ENCODE data around the gene NMUR1.

NMUR1 gene

GRCh38 chr2:231542136-231542535 lies 11.9 kb upstream of the NMUR1 start:
- no peak overlapping the region for H3K9ac ChIP-seq (ENCODE audit: low read length)
- H3K4me3 ChIP-seq (ENCODE audit: low read length) = no peak overlapping the region
- no peaks in the 10 kb centered on the region for H3K79me1 ChIP-seq (ENCODE audit: low read length)
- H2AK5ac ChIP-seq (ENCODE audit: low read length) = no peak overlapping the region
- H3K79me2 ChIP-seq (ENCODE audit: control insufficient read depth, insufficient read depth, low read length) = no peaks in the 10 kb centered on the region
- H3K4me2 ChIP-seq (ENCODE audit: low read length) = no peak overlapping the region
- H3K18ac ChIP-seq (ENCODE audit: low read length) = no peak overlapping the region
- H3K27ac ChIP-seq (ENCODE audit: low read depth, low read length) = no peak overlapping the region
- no peak overlapping the region for H2BK5ac ChIP-seq (ENCODE audit: low read length)
- H3K23ac ChIP-seq (ENCODE audit: low read length) = no peak overlapping the region
- H3K4ac ChIP-seq (ENCODE audit: low read depth, low read length) = no peak overlapping the region
- H4K8ac ChIP-seq (ENCODE audit: low read depth, low read length) = no peak overlapping the region
- H3K4me1 ChIP-seq (ENCODE audit: control insufficient read depth, low read depth, low read length) = no peaks in the 10 kb centered on the region
- no peaks in the 10 kb centered on the region for H3K36me3 ChIP-seq (ENCODE audit: control insufficient read depth, insufficient read depth, low read length)
- no peak overlapping the region for H4K5ac ChIP-seq (ENCODE audit: low read length)
- WGBS (ENCODE audit: extremely low coverage, insufficient coverage, low lambda C conversion rate) = no CpG with 5 or more reads among the region's 3 CpGs
- no peak overlapping the region for H2BK120ac ChIP-seq (ENCODE audit: low read depth, low read length)
- H3K27me3 ChIP-seq (ENCODE audit: insufficient read depth, low read length, poor library complexity) = no peaks in the 10 kb centered on the region
- no peak overlapping the region for H2BK15ac ChIP-seq (replicated peaks; ENCODE audit: low read depth)
- no peak overlapping the region for H3K56ac ChIP-seq (ENCODE audit: low read length)
- no peak for DNase-seq

- peak; percentile 81 for DNase-seq
- H3K4me1 ChIP-seq (ENCODE audit: control insufficient read depth, low read depth, low read length) = no peaks in the 10 kb centered on the region
- WGBS (ENCODE audit: extremely low coverage, insufficient coverage, low lambda C conversion rate) = no CpG with 5 or more reads among the region's 11 CpGs
Measured at GRCh38 chr2:231541645-231542044, 11.4 kb upstream of the NMUR1 start.

GRCh38 chr2:231539991-231540390 lies 9.7 kb upstream of the NMUR1 start:
- H3K27me3 ChIP-seq (ENCODE audit: insufficient read depth, low read length, poor library complexity) = no peaks in the 10 kb centered on the region
- no peak overlapping the region for H3K4me2 ChIP-seq (ENCODE audit: low read length)
- no peak overlapping the region for H3K18ac ChIP-seq (ENCODE audit: low read length)
- no peaks in the 10 kb centered on the region for H3K79me2 ChIP-seq (ENCODE audit: control insufficient read depth, insufficient read depth, low read length)
- no peak overlapping the region for H3K9ac ChIP-seq (ENCODE audit: low read length)
- H2BK15ac ChIP-seq (replicated peaks; ENCODE audit: low read depth) = no peak overlapping the region
- no peak overlapping the region for H3K56ac ChIP-seq (ENCODE audit: low read length)
- H3K27ac ChIP-seq (ENCODE audit: low read depth, low read length) = no peak overlapping the region
- no peak overlapping the region for H2BK120ac ChIP-seq (ENCODE audit: low read depth, low read length)
- DNase-seq = no peak
- no peak overlapping the region for H2AK5ac ChIP-seq (ENCODE audit: low read length)
- WGBS (ENCODE audit: extremely low coverage, insufficient coverage, low lambda C conversion rate) = no CpG with 5 or more reads among the region's 4 CpGs
- no peak overlapping the region for H3K23ac ChIP-seq (ENCODE audit: low read length)
- no peak overlapping the region for H4K8ac ChIP-seq (ENCODE audit: low read depth, low read length)
- H3K4me1 ChIP-seq (ENCODE audit: control insufficient read depth, low read depth, low read length) = no peaks in the 10 kb centered on the region
- no peak overlapping the region for H4K5ac ChIP-seq (ENCODE audit: low read length)
- no peak overlapping the region for H3K4me3 ChIP-seq (ENCODE audit: low read length)
- no peak overlapping the region for H2BK5ac ChIP-seq (ENCODE audit: low read length)
- no peak overlapping the region for H3K4ac ChIP-seq (ENCODE audit: low read depth, low read length)
- H3K79me1 ChIP-seq (ENCODE audit: low read length) = no peaks in the 10 kb centered on the region
- H3K36me3 ChIP-seq (ENCODE audit: control insufficient read depth, insufficient read depth, low read length) = no peaks in the 10 kb centered on the region

More at GRCh38 chr2:231541645-231542044, 11.4 kb upstream of the NMUR1 start:
- no peak overlapping the region for H3K27ac ChIP-seq (ENCODE audit: low read depth, low read length)
- H3K36me3 ChIP-seq (ENCODE audit: control insufficient read depth, insufficient read depth, low read length) = no peaks in the 10 kb centered on the region
- no peaks in the 10 kb centered on the region for H3K27me3 ChIP-seq (ENCODE audit: insufficient read depth, low read length, poor library complexity)
- H4K8ac ChIP-seq (ENCODE audit: low read depth, low read length) = no peak overlapping the region
- H3K56ac ChIP-seq (ENCODE audit: low read length) = no peak overlapping the region
- H3K79me2 ChIP-seq (ENCODE audit: control insufficient read depth, insufficient read depth, low read length) = no peaks in the 10 kb centered on the region
- no peaks in the 10 kb centered on the region for H3K79me1 ChIP-seq (ENCODE audit: low read length)
- H3K9ac ChIP-seq (ENCODE audit: low read length) = no peak overlapping the region
- H3K4ac ChIP-seq (ENCODE audit: low read depth, low read length) = no peak overlapping the region
- H2BK5ac ChIP-seq (ENCODE audit: low read length) = no peak overlapping the region
- no peak overlapping the region for H3K4me2 ChIP-seq (ENCODE audit: low read length)
- H2BK15ac ChIP-seq (replicated peaks; ENCODE audit: low read depth) = no peak overlapping the region
- no peak overlapping the region for H2BK120ac ChIP-seq (ENCODE audit: low read depth, low read length)
- no peak overlapping the region for H4K5ac ChIP-seq (ENCODE audit: low read length)
- no peak overlapping the region for H3K18ac ChIP-seq (ENCODE audit: low read length)
- no peak overlapping the region for H3K23ac ChIP-seq (ENCODE audit: low read length)
- no peak overlapping the region for H3K4me3 ChIP-seq (ENCODE audit: low read length)
- no peak overlapping the region for H2AK5ac ChIP-seq (ENCODE audit: low read length)

GRCh38 chr2:231535961-231536360 lies 5.7 kb upstream of the NMUR1 start:
- no peak overlapping the region for H3K4me2 ChIP-seq (ENCODE audit: low read length)
- no peak overlapping the region for H2BK15ac ChIP-seq (replicated peaks; ENCODE audit: low read depth)
- no peak overlapping the region for H2BK5ac ChIP-seq (ENCODE audit: low read length)
- H3K36me3 ChIP-seq (ENCODE audit: control insufficient read depth, insufficient read depth, low read length) = no peaks in the 10 kb centered on the region
- no peaks in the 10 kb centered on the region for H3K27me3 ChIP-seq (ENCODE audit: insufficient read depth, low read length, poor library complexity)
- H3K9ac ChIP-seq (ENCODE audit: low read length) = no peak overlapping the region
- no peak overlapping the region for H3K27ac ChIP-seq (ENCODE audit: low read depth, low read length)
- WGBS (ENCODE audit: extremely low coverage, insufficient coverage, low lambda C conversion rate) = no CpG with 5 or more reads among the region's 6 CpGs
- no peak overlapping the region for H3K18ac ChIP-seq (ENCODE audit: low read length)
- DNase-seq = no peak
- no peak overlapping the region for H2AK5ac ChIP-seq (ENCODE audit: low read length)
- peaks cover 3% of the 10 kb centered on the region for H3K4me1 ChIP-seq (ENCODE audit: control insufficient read depth, low read depth, low read length)
- peak overlapping the region; percentile 56 for H3K56ac ChIP-seq (ENCODE audit: low read length)
- H3K79me1 ChIP-seq (ENCODE audit: low read length) = no peaks in the 10 kb centered on the region
- H3K4ac ChIP-seq (ENCODE audit: low read depth, low read length) = no peak overlapping the region
- H3K79me2 ChIP-seq (ENCODE audit: control insufficient read depth, insufficient read depth, low read length) = no peaks in the 10 kb centered on the region
- no peak overlapping the region for H2BK120ac ChIP-seq (ENCODE audit: low read depth, low read length)
- no peak overlapping the region for H4K8ac ChIP-seq (ENCODE audit: low read depth, low read length)
- no peak overlapping the region for H3K4me3 ChIP-seq (ENCODE audit: low read length)
- no peak overlapping the region for H4K5ac ChIP-seq (ENCODE audit: low read length)
- no peak overlapping the region for H3K23ac ChIP-seq (ENCODE audit: low read length)

GRCh38 chr2:231533777-231534125 lies 3.5 kb upstream of the NMUR1 start:
- Histone ChIP-seq H2BK120ac (ENCODE audit: low read depth, low read length) (no peak overlapping the region), H3K4ac (ENCODE audit: low read depth, low read length) (no peak overlapping the region), H4K5ac (ENCODE audit: low read length) (no peak overlapping the region), H2AK5ac (ENCODE audit: low read length) (no peak overlapping the region), H3K4me3 (ENCODE audit: low read length) (no peak overlapping the region), H3K9ac (ENCODE audit: low read length) (no peak overlapping the region), H3K27me3 (ENCODE audit: insufficient read depth, low read length, poor library complexity) (peaks cover 2% of the 10 kb centered on the region), H3K56ac (ENCODE audit: low read length) (no peak overlapping the region), H3K4me2 (ENCODE audit: low read length) (no peak overlapping the region), H2BK5ac (ENCODE audit: low read length) (no peak overlapping the region), H3K79me1 (ENCODE audit: low read length) (no peaks in the 10 kb centered on the region), H3K18ac (ENCODE audit: low read length) (no peak overlapping the region), H4K8ac (ENCODE audit: low read depth, low read length) (no peak overlapping the region), H2BK15ac (replicated peaks; ENCODE audit: low read depth) (no peak overlapping the region), H3K4me1 (ENCODE audit: control insufficient read depth, low read depth, low read length) (peaks cover 3% of the 10 kb centered on the region), H3K79me2 (ENCODE audit: control insufficient read depth, insufficient read depth, low read length) (no peaks in the 10 kb centered on the region), H3K23ac (ENCODE audit: low read length) (no peak overlapping the region), H3K27ac (ENCODE audit: low read depth, low read length) (no peak overlapping the region), H3K36me3 (ENCODE audit: control insufficient read depth, insufficient read depth, low read length) (no peaks in the 10 kb centered on the region)
- no CpG with 5 or more reads among the region's 7 CpGs for WGBS (ENCODE audit: extremely low coverage, insufficient coverage, low lambda C conversion rate)
- DNase-seq = no peak

- H3K4me1 ChIP-seq (ENCODE audit: control insufficient read depth, low read depth, low read length) = peaks cover 3% of the 10 kb centered on the region
- no peak overlapping the region for H3K18ac ChIP-seq (ENCODE audit: low read length)
- no peak overlapping the region for H3K4me2 ChIP-seq (ENCODE audit: low read length)
- no peak overlapping the region for H2BK120ac ChIP-seq (ENCODE audit: low read depth, low read length)
- peaks cover 2% of the 10 kb centered on the region for H3K27me3 ChIP-seq (ENCODE audit: insufficient read depth, low read length, poor library complexity)
- no peak overlapping the region for H3K4ac ChIP-seq (ENCODE audit: low read depth, low read length)
- no peaks in the 10 kb centered on the region for H3K79me1 ChIP-seq (ENCODE audit: low read length)
- no peak overlapping the region for H3K4me3 ChIP-seq (ENCODE audit: low read length)
- no peak overlapping the region for H4K8ac ChIP-seq (ENCODE audit: low read depth, low read length)
- H3K23ac ChIP-seq (ENCODE audit: low read length) = no peak overlapping the region
- H3K36me3 ChIP-seq (ENCODE audit: control insufficient read depth, insufficient read depth, low read length) = no peaks in the 10 kb centered on the region
- H3K56ac ChIP-seq (ENCODE audit: low read length) = peak overlapping the region; percentile 35
- no peak overlapping the region for H3K27ac ChIP-seq (ENCODE audit: low read depth, low read length)
- H3K79me2 ChIP-seq (ENCODE audit: control insufficient read depth, insufficient read depth, low read length) = no peaks in the 10 kb centered on the region
- peak; percentile 67 for DNase-seq
- no peak overlapping the region for H2BK15ac ChIP-seq (replicated peaks; ENCODE audit: low read depth)
- H2AK5ac ChIP-seq (ENCODE audit: low read length) = no peak overlapping the region
- no CpG with 5 or more reads among the region's 8 CpGs for WGBS (ENCODE audit: extremely low coverage, insufficient coverage, low lambda C conversion rate)
- no peak overlapping the region for H2BK5ac ChIP-seq (ENCODE audit: low read length)
- no peak overlapping the region for H4K5ac ChIP-seq (ENCODE audit: low read length)
- no peak overlapping the region for H3K9ac ChIP-seq (ENCODE audit: low read length)
Measured at GRCh38 chr2:231533086-231533776, 3.0 kb upstream of the NMUR1 start.
